Muscle of back (tissue), 11 donors: Measurements from ENCODE around the gene NGEF. TPM values are rescaled to one million over a fixed set of nuclear protein-coding genes. Genes with fewer than 3 reads are reported as not detected.
A peak's percentile ranks its signal among the peaks of the same experiment; 100 is the strongest.
"Not testable (repeated sequence)": the region's sequence is repeated elsewhere in the genome, so short reads cannot be mapped to it uniquely, and the experiment has no call there.

Experiments
- DNase-seq, 3 donors: peaks; one replicate each; pipeline versions ENCODE4 v3.0.0 to v3.0.0-alpha.2; 2013
- polyA plus RNA-seq, 10 donors: library from polyadenylated mRNA; unstranded; fragments of 120-200 nt; gene quantifications; one replicate each; pipeline ENCODE4 v1.2.1, GENCODE V29; 2013; ENCODE audit not compliant: insufficient read length in 10 of 10

NGEF gene
- polyA plus RNA-seq, 10 donors = 1.2 to 5.1 (median 2.0) TPM

DNA sequence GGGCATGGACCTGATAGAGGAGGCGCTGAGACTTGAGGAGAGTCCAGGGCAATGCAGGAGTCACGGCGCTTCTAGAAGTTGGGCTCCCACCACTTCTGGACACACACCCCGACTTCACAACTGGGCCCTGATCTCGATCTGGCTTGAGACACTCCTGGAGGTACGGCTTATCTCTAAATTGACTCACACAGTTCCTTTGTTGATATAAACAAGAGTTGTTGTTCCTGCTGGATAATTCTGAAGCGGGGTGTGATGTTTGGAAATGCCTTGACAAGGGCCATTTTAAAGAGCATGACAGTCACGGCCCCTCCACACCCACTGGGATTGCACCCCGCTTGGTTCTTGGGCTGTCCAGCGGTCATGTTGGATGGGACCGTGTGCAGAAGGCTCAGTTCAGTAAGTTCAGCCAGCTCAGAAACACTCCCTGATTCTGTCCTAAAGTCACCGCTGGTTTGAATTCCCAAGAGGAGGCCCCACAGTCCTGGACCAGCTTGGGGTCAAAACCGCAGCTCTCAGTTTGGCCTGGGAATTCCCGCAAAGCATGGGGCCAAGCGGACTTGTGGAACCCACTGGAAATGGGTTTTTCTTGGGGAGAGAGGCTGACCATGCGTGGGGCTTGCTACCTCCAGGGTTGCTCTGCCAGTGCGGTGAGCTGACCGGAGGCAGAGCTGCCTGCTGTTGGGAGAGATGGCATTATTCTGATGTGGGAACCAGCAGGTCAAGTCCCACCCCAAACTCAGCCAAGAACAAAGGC is 10.1 kb upstream of the NGEF start:
- DNase-seq = no peak

DNA sequence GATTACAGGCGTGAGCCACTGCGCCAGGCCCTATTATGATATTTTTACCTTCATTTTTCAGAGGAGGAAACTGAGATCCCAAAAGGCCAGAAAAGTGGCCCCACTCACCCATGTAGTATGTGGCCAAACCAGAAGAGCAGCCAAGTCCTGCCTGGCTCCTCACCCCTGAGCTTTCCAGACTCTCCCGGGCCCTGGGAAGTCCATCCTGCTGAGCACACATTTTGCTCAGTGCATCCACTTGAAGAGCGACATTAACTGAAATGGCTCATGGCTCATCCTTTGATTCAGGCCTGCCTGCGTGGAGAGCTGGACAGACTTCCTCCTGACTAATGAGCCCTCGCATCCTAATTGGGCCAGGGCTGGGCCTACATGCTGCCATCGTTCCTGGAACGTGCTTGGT is 9.5 kb upstream of the NGEF start:
- DNase-seq = no peak

DNA sequence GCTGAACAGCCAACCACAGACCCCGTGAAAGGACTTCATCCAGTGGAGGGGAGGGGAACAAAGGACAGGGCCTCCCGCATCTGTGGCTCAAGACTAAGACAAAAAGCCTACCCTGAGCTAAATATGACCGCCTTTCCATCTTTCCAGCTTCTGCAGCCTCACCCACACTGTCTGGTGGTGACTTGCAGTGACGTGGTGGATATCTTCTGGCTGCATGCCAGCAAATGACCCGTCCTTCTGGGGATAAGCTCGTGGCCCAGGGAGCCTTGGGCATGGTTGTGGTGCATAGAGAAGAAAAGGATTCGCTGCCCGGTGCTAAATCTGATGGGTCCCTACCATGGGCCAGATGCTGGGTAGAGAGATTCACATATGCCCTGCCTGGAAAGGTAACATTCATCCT is 8.7 kb upstream of the NGEF start:
- no peak for DNase-seq

DNA sequence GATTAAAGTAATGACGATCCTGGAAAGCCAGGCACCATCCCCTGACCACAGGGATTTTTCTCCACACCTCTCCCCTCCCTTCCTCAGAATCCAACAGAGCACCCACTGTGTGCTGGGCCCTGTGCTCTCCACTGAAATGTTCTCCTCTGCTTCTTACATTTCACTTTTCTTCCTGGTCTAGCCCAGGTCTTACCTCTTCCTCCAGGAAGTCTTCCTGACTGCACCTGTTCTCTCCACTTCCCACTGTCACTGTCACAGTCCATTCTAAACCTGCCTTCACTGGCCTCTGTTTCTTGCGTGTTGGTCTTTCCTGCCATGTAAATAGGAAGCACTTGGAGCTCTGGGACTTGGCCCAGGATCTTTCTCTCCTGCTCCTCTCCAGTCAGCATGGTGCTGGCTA is 7.4 kb upstream of the NGEF start:
- DNase-seq = no peak

DNA sequence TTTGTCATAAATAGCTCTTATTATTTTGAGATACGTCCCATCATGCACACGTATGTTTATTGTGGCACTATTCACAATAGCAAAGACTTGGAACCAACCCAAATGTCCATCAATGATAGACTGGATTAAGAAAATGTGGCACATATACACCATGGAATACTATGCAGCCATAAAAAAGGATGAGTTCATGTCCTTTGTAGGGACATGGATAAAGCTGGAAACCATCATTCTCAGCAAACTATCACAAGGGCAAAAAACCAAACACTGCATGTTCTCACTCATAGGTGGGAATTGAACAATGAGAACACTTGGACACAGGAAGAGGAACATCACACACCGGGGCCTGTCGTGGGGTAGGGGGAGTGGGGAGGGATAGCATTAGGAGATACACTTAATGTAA is 6.6 kb upstream of the NGEF start:
- DNase-seq = not testable (repeated sequence)

DNA sequence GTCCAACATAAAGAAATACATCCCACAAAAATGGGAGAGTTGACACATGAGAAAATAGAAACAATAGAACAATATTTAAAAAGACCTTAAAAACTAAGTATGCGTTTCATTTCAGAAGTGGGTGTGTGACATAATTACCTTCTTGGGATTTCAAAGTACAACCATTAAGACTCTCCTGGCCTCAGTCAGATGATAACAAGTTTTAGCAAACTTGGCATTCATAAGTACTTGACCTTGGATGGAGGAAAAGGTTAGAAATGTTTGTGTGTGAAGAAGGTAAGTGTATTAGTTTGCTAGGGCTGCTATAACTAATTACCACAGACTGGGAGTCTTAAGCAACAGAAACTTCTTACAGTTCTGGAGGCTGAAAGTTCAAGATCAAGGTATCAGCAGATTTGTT is 4.9 kb upstream of the NGEF start:
- DNase-seq = no peak

DNA sequence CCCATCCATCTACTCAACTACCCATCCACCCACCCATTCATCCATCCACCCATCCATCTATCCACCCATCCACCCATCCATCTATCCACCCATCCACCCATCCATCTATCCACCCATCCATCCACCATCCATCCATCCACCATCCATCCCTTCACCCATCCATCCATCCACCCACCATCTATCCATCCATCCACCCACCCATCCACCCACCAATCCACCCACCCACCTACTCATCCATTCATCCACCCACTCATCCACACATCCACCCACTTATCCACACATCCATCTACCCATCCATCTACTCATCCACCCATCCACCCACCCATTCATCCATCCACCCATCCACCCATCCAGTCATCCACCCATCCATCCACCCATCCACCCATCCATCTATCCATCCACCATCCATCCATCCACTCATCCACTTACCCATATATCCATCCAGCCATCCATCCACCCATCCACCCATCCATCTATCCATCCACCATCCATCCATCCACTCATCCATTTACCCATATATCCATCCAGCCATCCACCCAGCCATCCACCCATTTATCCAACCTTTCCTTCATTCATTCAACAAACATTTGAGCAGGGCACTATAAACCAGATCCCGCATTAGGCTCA is 2.1 kb upstream of the NGEF start:
- no peak for DNase-seq

DNA sequence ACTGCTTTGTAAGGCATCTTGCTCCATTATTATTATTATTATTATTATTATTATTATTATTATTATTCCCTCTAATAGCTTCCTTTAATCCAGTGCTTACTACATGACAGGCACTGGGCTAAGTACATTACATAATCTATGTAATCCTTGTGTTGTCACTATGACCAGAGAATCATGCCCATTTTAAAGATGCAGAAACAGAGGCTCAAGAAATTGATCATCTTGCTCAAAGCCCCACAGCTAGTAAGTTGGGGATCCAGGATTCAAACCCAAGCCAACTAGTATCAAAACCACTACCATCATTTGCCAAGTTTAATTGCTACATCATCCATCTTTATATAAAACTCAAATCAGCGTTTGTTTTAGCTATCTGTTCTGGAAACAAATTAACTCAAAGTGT is 594 bp upstream of the NGEF start:
- no peak for DNase-seq

DNA sequence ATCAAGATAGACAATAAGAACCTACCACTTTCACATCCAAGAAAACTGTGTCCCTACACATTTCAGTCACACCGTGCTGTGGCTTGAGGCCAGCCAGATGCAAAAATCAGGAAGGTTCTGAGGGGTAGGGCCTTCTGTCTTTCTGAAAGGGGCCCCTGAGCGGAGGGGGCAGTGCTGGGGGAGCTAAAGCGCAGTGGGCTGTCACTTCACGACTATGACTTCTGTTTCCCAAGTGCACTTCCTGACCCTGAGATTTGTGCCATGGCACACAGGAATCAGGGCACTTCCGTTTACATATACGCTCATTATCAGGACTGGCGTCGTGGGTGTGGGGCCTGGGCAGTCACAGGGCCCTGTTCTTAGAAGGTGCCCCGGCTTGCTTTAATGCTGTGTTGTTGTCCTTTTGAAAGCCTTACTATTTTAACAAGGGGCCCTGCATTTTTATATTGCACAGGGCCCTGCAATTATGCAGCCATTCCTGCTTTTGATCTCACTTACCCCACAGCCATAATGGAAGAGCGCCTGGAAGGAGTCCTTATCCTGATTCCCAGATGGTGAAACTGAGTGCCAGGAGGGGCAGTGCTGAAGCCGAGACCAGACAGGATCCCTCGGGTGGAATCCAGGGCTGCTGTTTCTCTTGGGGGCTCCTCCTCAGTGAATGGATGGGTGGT is 620 bp downstream of the NGEF start:
- DNase-seq = peak in 1 of 3 donors; percentile 23

DNA sequence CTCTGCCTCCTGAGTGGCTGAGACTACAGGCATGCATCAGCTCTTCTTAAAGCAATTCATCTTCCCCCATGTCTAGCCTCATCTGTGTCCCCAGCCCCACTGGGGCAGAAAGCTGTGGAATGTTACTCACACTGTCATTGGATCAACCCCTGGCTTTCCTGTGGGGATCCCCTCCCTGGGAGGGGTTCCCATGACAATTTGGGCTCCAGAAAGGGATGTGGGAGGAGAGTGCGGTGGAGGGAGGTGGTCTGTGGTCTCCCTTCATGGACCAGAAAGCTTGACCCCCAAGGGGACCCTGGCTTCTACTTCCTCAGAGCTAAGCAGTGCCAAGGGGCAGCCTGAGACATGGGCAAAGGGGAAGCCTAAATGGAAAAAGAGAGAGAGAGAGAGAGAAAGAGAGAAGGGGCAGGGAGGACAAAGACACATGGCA is 1.3 kb downstream of the NGEF start:
- no peak for DNase-seq

DNA sequence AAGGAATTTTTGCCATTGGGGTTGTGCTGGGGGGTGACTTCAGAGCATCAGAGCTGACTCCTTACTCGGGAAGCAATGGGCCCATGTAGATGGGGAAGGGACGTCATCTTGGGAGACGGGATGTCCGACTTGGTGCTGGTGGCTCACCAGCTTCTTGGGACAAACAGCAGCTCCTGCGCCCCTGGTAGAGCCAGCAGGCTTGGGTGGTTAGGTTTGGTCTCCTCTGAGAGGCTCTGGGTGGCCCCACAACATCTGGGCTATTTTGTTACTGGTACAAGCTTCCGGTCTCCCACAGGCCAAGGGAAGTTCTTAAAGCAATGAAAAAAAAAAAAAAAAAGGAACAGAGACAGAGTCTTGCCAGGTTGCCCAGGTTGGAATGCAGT is 1.8 kb downstream of the NGEF start:
- DNase-seq = no peak

DNA sequence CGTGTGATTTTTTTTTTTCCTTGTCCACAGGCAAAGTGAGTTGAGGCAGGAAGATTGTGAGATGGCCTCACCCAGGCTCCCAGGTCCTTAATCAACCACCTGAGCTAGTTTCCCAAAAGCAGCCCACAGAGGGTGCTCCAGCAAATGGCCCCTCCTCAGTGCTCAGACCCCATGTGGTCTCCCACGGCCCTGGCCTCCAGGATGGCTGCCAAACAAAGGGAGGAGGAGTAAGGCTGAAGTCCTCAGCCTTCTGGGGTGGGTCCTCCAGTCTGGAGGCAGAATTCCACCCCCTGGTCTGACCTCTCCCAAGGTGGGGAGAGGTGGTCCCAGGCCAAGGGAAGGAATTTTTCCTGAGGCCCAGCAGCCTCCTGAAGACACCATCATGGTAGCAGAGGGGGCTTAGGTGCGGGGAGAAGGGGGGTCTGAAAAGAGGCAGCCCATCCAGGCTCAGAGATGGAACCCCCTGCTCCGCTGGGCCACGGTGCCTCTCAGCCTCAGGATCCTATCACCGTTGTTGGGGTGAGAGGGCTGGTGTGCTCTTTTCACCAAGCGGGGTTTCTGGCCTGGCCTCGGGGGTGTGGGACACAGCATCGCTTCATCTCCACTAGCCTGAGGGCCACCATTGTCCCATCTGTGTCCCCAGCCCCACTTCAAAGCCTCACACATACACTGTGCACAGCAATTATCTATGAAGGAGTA is 2.3 kb downstream of the NGEF start:
- no peak for DNase-seq

DNA sequence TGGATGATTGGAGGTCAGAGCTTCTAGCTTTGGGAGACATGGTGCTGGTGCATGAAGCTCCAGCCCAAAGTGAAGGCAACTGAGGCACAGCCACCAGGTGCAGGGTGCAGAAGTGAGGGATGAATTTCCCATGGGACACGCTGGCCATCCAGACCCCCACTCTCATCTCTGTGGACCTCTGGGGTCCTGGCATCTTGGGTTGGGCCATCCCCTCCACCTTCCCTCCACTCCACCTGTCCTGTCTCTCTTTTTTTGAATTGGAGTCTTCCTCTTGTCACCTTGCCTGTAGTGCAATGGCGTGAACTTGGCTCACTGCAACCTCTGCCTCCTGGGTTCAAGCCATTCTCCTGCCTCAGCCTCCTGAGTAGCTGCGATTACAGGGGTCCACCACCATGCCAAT is 3.4 kb downstream of the NGEF start:
- DNase-seq = no peak

DNA sequence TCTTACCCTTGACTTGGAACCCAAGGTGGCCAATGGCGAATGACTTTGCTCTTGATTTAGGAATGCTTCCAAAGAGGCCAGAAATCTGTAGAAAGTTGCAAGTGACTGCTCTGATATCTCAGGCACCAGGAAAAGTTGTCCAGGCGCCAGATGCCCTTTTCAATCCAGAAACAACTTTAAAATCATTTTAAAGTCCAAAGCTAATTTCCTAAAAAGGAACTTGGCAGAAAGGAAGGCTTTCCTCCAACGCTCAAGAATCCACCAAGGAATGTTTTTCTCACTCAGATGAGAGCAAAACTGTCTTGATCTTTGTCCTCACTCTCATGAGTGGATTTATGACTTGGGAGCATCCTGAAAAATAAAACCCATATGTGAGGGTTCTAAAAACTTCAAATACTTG is 5.3 kb downstream of the NGEF start:
- peak in 1 of 3 donors; percentile 33 for DNase-seq

DNA sequence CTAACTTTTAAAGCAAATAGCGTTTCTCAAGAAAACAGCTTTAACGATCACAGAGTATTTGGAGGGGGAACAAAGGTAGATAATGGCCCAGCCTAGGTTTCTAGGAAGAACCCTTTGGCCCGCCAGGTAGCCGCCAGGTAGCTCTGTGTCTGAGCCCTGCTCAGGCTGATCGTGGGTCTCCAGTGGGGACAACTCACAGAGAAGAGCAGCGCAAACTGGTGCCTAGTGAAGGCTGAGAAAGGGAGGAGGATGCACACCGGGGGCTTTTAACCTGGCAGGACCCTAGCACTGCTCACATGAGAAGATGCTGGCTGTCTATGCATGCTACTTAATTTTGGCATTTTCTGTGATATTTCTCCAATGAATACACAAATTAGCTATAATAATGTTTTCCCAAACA is 5.8 kb downstream of the NGEF start:
- no peak for DNase-seq

DNA sequence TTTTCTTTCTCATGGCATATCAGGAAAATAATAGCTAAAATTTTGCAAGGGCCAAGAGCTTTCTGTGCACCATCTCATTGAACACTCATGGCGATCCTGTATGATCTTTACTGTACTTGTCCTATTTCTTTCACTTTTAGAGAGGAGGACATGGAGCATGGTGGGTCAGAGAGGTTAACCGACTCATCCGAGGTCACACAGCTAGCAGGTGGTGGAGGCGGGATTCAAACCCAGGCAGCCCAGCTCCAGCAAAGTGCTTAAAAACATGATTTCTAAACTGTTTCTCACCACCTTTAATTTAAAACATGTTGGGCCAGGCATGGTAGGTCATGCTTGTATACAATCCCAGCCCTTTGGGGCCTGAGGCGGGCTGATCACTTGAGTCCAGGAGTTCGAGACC is 6.4 kb downstream of the NGEF start:
- DNase-seq = no peak

DNA sequence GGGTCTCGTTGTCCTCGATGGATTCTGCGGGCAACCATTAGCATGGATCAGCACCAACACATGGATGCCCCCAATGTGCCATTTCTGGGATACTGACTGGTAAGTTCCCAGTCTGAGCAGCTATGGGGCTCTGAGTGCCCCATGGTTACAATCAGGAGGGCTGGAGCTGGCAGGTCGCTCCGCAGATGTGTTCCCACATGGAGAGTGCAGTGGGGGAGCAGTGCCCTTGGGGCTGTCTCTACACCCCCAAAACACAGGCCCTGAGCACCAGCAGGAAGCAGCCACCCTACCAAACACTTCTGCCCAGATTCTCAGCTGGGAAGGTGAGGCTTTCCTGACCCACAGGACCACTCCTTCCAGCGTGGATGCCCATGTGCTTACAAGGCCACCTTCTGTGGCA is 8.0 kb downstream of the NGEF start:
- DNase-seq = no peak

DNA sequence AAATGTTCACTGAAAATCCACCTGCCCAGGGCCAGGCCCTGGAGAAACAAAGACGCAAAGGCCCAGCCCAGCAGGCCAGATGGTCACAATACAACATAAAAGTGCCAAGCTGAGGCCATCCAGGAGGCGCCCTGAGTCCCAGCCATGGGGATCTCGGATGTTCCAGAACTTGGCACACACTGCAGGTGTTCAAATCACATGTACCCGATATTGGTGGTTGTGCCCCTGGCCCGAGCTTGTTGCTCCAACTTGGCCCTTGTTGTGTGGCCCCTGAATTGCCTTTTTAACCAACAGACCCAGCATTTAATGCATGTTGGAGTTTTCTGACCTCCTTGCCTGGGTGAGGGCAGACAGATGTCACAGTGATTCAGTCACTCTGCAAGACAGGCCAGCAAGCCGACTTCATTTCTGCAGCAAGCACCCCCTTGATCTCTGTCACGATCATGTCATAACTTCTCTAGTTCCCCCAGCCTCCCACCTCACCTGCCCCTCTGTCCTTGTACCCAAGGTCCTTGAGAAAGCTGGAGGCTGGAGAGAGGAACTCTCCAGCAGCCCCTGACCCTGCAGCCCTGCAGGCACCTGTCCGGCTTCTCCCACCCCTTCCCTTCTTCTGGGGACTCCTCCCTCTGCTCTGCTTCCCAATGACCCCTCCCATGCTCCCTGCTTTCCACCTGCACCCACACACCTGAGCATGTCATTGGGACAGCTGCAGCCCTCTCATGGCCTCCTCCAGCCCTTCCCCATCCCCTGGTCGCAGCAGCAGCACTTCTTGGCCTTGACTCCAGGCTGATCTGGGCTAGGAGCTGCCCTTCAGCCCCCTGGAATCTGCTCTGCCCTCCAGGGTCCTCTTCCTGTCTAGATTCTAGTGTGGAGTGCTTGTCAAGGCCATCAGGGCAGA is 9.1 kb downstream of the NGEF start:
- no peak for DNase-seq

DNA sequence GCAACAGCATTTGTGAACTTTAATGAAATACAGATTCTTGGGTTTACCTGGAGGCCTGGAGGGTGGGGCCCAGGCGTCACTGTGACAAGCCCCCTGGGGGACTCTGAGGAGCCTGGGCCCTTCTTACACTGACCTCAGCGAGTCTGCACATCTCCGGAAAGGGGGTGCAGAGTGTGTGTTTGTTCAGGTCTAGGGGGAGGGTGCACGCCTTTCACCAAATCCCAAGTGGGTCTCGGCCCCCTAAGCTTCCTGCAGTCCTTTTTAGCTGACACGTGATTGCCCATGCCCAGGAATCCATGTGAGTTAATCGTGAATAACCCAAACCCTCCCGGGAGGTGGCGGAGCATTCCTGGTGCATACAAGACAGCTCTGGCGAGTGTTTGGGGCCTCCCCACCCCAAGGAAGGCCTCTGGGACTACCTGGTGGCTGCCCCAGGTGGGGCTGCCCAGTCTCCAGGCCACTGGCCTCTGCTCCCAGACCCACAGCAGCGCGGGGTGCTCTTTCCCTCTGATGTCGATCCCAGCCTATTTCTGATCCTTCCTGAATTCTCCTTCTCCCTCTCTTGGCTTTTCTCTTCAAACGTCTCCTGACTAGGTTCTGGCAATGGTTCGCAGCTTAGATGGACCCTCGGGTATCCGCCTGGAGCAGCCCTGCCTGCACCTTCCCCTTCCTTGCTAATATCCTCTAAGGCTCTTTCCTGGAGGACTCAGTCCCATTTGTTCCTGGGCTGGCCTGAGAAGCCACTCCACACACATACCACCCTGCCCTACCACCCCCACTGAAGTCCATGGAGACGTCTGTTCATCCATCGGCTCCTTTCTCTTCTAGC is 10.0 kb downstream of the NGEF start:
- DNase-seq = no peak

DNA sequence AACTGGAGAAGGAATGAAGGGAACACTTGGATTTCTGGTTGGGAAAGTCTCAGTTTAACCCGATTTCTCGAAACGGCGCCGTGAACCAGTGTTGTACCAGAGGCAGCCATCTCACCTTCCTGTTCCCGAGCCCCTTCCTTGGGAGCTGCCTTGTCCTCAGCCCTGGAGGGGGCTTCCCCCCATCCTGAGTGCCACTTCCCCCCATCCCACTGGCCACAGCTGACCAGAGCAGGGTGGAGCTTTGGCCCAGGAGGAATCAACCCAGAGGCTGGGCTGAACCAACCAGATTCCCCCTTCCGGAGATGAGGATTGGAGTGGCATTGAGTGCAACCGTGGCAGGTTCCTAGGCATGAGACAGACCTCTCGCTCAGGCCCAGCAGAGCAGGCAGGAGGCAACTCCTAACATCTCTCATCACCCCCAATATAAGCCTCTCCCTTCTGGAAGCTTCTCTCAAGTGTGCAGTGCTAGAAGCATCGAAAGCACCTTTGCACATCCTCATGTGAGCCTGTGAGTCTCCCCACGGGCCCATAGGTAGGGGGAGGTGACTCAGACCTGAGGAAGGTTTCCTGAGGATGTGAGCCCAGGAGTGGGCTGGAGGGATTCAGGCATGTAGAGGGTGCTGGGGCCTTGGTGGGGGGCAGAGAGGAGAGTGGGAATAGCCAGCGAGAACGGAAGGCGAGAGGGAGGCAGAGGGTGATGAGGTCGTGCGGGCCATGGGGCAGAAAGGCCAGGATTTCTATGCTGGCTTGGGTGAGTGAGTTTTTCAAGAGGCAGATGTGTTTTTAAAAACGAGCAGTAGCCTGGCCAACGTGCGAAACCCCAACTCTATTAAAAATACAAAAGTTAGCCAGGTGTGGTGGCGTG is 11.9 kb downstream of the NGEF start:
- DNase-seq = no peak
